OCI-LY3 (cell line): ENCODE results near the gene SP7.
"Not testable (repeated sequence)": the region's sequence is repeated elsewhere in the genome, so short reads cannot be mapped to it uniquely, and the experiment has no call there.

Experiments used
- H2AFZ ChIP-seq: fragments of 200-600, 300-600 bp; shearing (Covaris generic); 2 replicates; pipeline ENCODE4 v1.6.0; 2014; ENCODE audit warnings: antibody characterized with exemption, low read depth, low read length
- H3K27ac ChIP-seq: fragments of 200-600, 300-600 bp; sonication (generic); 2 replicates; pipeline ENCODE4 v1.5.1; 2014; ENCODE audit warnings: mild to moderate bottlenecking, low read length, moderate library complexity, mixed read lengths
- H3K27me3 ChIP-seq: fragments of 200-600, 300-600 bp; sonication (generic); 2 replicates; pipeline ENCODE4 v1.6.1; 2014; ENCODE audit warnings: low read depth, low read length, mixed read lengths
- H3K36me3 ChIP-seq: fragments of 200-600, 300-600 bp; sonication (generic); replicated peaks from 2 replicates; pipeline ENCODE3; 2014; ENCODE audit warnings: low read depth, low read length, mixed read lengths
- H3K4me1 ChIP-seq: fragments of 300-600, 200-600 bp; sonication (generic); 2 replicates; pipeline ENCODE4 v1.6.1; 2014; ENCODE audit warnings: low read length, mixed read lengths
- H3K4me2 ChIP-seq: fragments of 200-600, 300-600 bp; sonication (generic); 2 replicates; pipeline ENCODE4 v1.6.1; 2014; ENCODE audit warnings: low read length, mixed read lengths
- H3K4me3 ChIP-seq: fragments of 300-600, 200-600 bp; sonication (generic); 2 replicates; pipeline ENCODE4 v1.5.1; 2014; ENCODE audit warnings: antibody characterized with exemption, mild to moderate bottlenecking, low read length, moderate library complexity
- H3K79me2 ChIP-seq: fragments of 300-600, 200-600 bp; shearing (Covaris generic); 2 replicates; pipeline ENCODE4 v1.6.1; 2014; ENCODE audit warnings: mild to moderate bottlenecking, low read length, mixed read lengths
- H3K9ac ChIP-seq: fragments of 300-600, 200-600 bp; shearing (Covaris generic); 2 replicates; pipeline ENCODE4 v1.6.0; 2014; ENCODE audit warnings: mild to moderate bottlenecking, low read length, moderate library complexity
- H3K9me3 ChIP-seq: fragments of 200-600, 300-600 bp; shearing (Covaris generic); 2 replicates; pipeline ENCODE4 v1.6.1; 2014; ENCODE audit warnings: low read length, mixed read lengths; ENCODE audit not compliant: insufficient read depth
- H4K20me1 ChIP-seq: fragments of 200-600, 300-600 bp; sonication (generic); 2 replicates; pipeline ENCODE4 v1.6.1; 2016; ENCODE audit warnings: low read length, mixed read lengths; ENCODE audit not compliant: insufficient read depth
- CTCF ChIP-seq: fragments of 200-600, 300-600 bp; sonication (generic); IDR thresholded peaks from 2 replicates; pipeline ENCODE4 v1.5.1; 2014; ENCODE audit warnings: antibody characterized with exemption, low read length, low read depth
- EZH2phosphoT487 ChIP-seq: fragments of 200-600 bp; shearing (Covaris generic); IDR thresholded peaks from 2 replicates; pipeline ENCODE4 v1.6.1; 2018; ENCODE audit warnings: antibody characterized with exemption, mixed run types, low read depth

SP7 gene

GRCh38 chr12:53298164-53298563 lies 38.0 kb downstream of the SP7 start:
- Histone ChIP-seq H3K4me3 (no peak overlapping the region), H3K79me2 (peaks cover 38% of the 10 kb centered on the region), H3K27me3 (no peaks in the 10 kb centered on the region), H3K4me2 (no peak overlapping the region), H3K36me3 (peaks cover 27% of the 10 kb centered on the region), H3K9ac (no peak overlapping the region), H3K9me3 (no peaks in the 10 kb centered on the region), H3K27ac (no peak overlapping the region), H3K4me1 (peaks cover 27% of the 10 kb centered on the region), H4K20me1 (no peaks in the 10 kb centered on the region), H2AFZ (no peak overlapping the region)
- TF ChIP-seq EZH2phosphoT487 (no peak), CTCF (no peak)

- not testable (repeated sequence) for H3K4me2 ChIP-seq, H3K9ac ChIP-seq, H3K27me3 ChIP-seq, H4K20me1 ChIP-seq, H3K9me3 ChIP-seq, H2AFZ ChIP-seq, H3K27ac ChIP-seq, H3K4me3 ChIP-seq
- peaks cover 32% of the 10 kb centered on the region for H3K36me3 ChIP-seq
- peaks cover 38% of the 10 kb centered on the region for H3K79me2 ChIP-seq
- peaks cover 27% of the 10 kb centered on the region for H3K4me1 ChIP-seq
These were observed 39.0 kb downstream of the SP7 start for GRCh38 chr12:53297106-53297505.

- peaks cover 38% of the 10 kb centered on the region for H3K79me2 ChIP-seq
- H4K20me1 ChIP-seq: no peaks in the 10 kb centered on the region
- H3K27me3 ChIP-seq: no peaks in the 10 kb centered on the region
- peaks cover 38% of the 10 kb centered on the region for H3K36me3 ChIP-seq
- TF ChIP-seq EZH2phosphoT487 (no peak), CTCF (no peak)
- H2AFZ ChIP-seq: peak overlapping the region; percentile 69
- H3K4me3 ChIP-seq: peak overlapping the region; percentile 95
- no peaks in the 10 kb centered on the region for H3K9me3 ChIP-seq
- H3K27ac ChIP-seq: peak overlapping the region; percentile 45
- H3K9ac ChIP-seq: peak overlapping the region; percentile 92
- H3K4me1 ChIP-seq: peaks cover 27% of the 10 kb centered on the region
- peak overlapping the region; percentile 86 for H3K4me2 ChIP-seq
These were observed 40.3 kb downstream of the SP7 start for GRCh38 chr12:53295891-53296219.

- Histone ChIP-seq H3K4me3 (peak within 1 kb of the TSS; percentile 95), H3K4me1 (peaks cover 23% of the 10 kb centered on the region), H3K27ac (peak within 1 kb of the TSS; percentile 54), H3K27me3 (no peaks in the 10 kb centered on the region), H3K9ac (peak within 1 kb of the TSS; percentile 92), H3K4me2 (peak within 1 kb of the TSS; percentile 93), H4K20me1 (no peaks in the 10 kb centered on the region), H3K9me3 (no peaks in the 10 kb centered on the region), H3K36me3 (peaks cover 41% of the 10 kb centered on the region), H2AFZ (peak within 1 kb of the TSS; percentile 95), H3K79me2 (peaks cover 35% of the 10 kb centered on the region)
- TF ChIP-seq CTCF: no peak
- no peak for TF ChIP-seq EZH2phosphoT487
These were observed 40.9 kb downstream of the SP7 start, which contains the start of gene PFDN5 for GRCh38 chr12:53295070-53295890. TSS of gene PFDN5 (plus strand) at chr12:53295542. CDS start at chr12:53295568, 26 bp downstream.
